T follicular helper cell (primary cell): ENCODE results near the gene OR5W2.
"Not testable (repeated sequence)": the region's sequence is repeated elsewhere in the genome, so short reads cannot be mapped to it uniquely, and the experiment has no call there.

Source experiments
- DNase-seq: peaks from one replicate; pipeline ENCODE4 v3.0.0-alpha.2; 2020; ENCODE audit warnings: low read depth
- total RNA-seq, 2 experiments: gene quantifications; one replicate each; lab custom pipeline; 2026; lab: John Stamatoyannopoulos, UW

Gene OR5W2
- 0 reads per million in 2 experiments for total RNA-seq

DNA sequence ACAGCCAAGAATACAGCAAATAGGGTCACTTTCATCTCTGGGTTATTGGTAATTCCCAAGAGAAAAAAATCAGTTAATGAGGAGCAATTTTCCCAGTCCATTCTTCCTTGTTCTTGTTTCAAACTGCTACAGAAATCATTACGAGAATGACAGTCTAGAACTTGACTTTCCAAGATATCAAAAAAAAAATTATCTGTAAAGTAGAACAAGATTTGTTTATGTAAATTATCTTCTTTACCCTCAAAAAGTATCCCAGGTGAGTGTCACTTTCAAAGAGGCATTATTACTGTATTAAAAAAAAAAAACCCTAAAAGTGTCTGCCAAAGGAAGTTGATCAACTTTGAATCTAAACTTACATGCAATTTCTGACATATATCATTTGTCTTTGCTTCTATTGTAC, at the start of gene OR5W2:
Gene OR5W2, minus strand, starts transcription at position 101 of the 400 bp plus-strand sequence. Its CDS starts 0 bp downstream, at position 101.
- DNase-seq = no peak

DNA sequence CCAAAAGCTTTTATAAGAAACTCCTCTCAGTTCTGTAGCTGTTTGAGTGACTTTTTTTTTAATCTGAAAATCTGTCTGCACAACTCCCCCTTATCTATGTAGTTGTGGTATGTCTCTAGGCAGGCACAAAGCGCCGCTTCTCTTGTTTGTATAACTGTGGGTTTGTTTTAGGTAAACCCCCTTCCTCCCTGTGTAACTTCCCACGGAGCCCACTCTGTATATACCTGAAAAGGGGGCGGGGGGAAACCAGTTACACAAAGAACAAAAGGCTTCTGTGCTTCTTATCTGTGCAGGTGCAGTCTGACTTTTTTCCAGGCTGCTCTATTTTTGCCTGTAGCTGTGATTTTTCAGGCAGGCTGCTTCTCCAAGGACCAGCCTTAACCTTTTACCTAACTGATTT, 42.1 kb upstream of the OR5W2 start:
- no peak for DNase-seq

DNA sequence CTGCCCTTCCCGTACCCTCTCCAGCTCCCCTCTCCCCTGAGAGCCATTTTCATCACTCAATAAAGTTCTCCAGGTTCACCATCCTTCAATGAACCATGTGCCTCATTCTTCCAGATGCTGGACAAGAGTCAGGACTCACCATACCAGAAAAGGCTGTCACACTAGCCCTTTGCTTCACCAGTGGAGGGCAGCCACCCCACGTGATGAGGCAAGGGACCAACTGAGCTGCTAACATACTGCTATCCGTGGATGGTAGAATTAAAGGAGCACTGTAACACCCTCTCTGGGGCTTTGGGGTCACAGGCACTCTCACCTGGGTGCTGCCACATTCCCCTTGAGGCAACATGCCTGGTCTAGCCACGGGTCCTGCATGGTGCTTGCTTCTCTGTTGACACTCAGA, 34.9 kb upstream of the OR5W2 start:
- no peak for DNase-seq

DNA sequence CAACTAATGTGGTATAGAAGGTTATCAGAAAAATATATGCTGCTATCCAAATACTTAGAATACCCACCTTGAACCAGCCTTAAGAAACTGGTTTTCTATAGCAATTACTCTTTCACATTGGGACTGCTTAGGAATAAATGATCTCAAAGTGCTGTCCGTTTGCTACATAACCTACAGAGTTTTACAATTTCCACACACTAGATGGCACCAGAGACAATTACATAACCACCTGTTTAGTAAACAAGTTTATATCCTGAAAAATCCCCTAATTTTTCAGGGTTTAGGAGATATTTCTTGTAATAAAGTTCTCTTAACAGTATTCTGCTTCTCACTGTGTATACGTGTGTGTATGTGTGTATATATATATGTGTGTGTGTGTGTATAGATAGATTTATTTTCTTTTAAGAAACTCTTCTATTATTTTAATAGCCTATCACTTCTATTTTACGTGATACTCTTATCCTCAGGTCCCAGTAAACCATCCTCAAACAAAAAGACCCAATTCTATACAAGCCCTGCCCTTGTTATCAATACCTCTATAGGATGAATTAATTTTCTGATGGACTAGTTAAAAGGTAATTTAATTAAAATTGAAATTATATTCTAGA, 28.5 kb upstream of the OR5W2 start:
- DNase-seq = no peak

DNA sequence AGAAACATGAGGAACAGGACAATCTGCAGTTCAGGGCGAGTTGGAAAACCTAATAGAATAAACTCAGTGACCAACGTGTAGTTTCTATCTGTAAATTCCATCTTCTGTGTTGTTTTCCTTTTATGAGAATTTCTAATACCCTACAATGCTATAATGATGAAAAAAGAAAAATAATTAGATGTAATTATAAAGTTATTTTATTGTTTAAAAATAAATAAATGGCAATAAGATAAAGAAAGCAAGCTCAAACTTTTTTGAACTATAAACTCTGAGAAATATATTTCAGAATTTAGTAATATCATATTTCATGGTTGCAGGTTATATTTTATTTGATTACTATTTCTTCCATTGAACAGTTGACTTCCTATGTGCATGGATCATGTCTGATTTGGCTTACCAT, 21.9 kb upstream of the OR5W2 start, which contains the start of gene OR5I1:
Gene OR5I1, minus strand, starts transcription at position 101 of the 400 bp plus-strand sequence. Its CDS starts 0 bp downstream, at position 101.
- no peak for DNase-seq

DNA sequence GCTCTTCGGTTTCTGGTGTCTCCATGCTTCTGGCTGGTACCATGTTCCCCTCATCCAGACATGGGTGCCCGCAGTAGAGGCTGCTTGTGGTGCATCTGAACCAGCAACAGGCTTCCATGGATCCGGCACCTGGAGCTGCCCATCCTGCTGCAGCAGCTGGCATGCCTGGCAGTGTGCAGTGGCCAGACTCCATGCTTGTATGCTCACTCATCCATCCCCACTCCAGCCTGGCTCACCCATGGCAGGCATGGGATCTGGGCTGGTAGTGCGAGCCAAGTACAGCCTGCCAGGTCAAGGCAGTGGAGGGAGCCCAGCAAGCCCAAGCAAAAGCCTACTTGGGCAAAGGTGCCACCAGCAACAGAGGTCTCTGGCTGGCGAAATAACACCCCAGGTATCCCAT, 6.2 kb upstream of the OR5W2 start:
- DNase-seq = no peak

DNA sequence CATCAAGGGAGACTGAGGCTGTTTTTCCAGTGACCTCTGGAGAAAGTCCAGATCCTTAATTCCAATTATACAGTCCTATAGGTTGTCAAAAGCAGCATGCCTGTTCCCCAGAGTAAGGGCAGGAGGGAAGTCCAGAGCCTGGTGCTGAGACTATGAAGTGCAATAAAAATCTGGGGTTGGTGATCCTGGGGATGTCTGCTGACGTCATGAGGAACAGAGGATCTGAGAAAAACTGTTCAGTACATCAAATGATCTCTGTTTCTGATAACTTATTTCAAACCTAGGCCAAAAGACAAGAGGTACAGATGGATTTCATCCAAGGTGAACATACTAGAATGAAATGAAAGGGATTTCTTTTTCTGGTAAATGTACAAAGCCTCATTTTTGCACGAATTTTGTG, 12.1 kb downstream of the OR5W2 start:
- DNase-seq = no peak

DNA sequence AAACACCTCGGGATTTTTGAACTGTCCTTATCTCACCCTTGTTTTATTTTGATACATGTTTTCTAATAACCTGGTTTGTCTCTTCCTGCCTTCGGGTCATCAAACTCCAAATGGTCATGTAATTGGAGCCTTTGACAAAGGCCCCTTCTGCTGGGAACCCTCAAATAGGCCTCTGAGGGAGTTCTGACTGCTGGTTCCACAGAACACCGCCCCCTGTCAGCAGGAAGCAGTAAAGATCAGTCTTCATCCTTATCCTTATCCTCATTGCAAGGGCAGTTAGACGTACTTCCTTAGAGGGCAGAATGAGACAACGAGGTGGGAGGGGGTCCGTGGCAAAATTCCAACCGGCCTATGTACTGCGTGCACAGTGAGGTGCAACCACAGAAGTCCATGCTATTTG, 19.2 kb downstream of the OR5W2 start:
- no peak for DNase-seq

DNA sequence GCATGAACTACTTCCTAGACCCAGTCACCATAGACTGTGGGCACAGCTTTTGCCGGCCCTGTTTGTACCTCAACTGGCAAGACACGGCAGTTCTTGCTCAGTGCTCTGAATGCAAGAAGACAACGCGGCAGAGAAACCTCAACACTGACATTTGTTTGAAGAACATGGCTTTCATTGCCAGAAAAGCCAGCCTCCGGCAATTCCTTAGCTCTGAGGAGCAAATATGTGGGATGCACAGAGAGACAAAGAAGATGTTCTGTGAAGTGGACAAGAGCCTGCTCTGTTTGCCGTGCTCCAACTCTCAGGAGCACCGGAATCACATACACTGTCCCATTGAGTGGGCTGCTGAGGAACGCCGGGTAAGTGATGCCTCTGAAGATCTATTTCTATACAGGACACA, 28.9 kb downstream of the OR5W2 start:
- not testable (repeated sequence) for DNase-seq

DNA sequence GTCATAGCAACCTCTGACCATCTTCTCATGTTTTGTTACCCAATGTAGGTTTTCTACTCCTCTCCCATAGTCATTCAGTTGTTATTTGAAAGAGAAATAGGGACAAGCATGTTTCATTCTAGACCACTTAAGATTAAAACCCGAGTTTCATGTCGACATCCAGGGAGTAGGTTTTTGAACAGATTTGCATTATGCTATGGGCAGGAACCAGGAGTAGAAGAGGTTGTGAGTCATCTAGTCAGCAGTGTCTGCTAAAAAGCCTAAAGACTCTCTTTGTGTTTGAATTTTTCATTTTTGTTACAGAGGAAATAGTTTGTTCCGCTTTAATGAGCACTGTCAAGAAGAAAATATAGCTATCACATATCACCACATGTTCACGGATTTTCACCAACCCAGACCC, 29.4 kb downstream of the OR5W2 start:
- DNase-seq = not testable (repeated sequence)

DNA sequence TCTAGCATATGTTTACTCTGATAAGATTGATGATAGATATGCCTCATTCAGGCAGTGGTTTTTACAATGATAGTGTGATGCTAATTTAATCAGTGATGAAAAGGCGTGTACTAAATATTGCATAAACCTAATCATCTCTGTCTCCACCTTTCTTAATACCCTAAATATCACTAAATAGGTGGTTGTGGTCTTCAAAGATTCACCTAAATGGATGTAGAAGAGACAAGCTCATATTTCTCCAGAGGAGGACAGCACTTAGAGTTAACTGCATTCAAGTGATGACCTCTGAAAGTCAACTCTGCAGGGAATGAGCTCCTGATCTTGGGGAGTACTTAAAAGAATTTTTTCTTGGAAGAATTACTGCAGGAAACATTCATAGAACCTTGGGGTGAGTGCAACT, 31.4 kb downstream of the OR5W2 start, which contains the start of gene TRIM51:
Gene TRIM51, plus strand, starts transcription at position 301 of the 400 bp plus-strand sequence. CDS start 2,132 bp downstream, outside the sequence.
- DNase-seq = not testable (repeated sequence)

DNA sequence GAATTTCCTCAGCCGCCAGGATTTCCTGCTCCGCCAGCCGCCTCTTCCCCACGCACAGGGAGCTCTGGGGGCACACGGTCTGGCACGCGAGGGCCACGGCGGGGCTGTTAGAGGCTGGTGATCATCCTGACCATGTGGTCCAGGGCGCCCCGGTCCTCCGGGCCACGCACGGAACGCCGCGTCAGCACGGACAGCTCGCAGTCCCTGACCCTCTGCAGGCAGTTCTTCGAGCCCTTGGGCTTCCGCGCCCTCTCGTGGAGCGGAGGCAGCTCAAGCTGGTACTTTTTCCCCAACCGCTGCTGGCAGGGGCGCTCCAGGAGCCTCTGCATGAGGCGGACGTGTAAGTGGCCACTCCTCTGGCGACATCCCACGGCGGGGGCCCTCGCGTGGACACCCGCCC, 41.2 kb downstream of the OR5W2 start:
- DNase-seq = not testable (repeated sequence)

DNA sequence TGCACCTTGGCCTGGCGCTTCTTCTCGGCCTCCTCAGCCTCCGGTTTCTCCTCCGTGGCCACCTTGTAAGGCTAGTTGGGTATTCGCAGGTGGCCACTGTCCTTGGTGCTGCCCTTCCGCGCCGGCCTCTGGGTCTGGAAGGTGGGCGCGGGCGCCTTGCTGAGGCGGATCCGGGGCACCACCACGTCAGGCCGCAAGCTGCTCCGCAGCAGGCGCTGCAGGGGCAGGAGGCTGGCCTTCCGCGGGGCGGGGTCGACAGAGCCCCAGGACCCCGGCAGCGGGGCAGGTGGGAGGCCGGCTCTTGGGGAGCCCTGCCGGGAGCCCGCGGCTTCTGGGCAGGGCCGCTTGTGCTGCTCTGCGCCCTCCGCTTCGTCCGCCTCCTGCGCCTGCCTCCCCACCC, 41.7 kb downstream of the OR5W2 start:
- not testable (repeated sequence) for DNase-seq

DNA sequence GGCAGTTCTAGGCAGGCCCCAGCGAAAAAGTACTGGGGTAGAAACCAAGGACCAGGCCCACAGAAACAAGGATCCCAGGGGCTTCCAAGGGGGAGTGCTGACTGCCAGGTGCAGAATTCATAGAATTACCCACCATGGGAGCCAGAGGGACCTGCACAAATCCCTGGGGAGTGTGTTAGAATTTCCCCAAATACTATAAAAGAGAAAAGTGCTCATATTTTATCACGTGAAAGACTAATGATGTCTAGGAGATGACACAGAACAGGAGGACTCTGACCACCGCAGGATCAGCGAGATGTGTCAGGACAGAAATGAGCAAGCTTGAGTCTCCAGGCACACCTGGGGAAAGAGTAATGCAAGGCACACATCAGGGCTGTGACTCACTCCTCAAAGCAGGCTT, 47.0 kb downstream of the OR5W2 start:
- DNase-seq = not testable (repeated sequence)
